GM19239 (cell line): Measurements from ENCODE around the gene YIPF6.
A peak's percentile ranks its signal among the peaks of the same experiment; 100 is the strongest.
"Not testable (repeated sequence)": the region's sequence is repeated elsewhere in the genome, so short reads cannot be mapped to it uniquely, and the experiment has no call there.

Source experiments
- DNase-seq: peaks from one replicate; pipeline ENCODE4 v3.0.0; 2011; ENCODE audit warnings: low spot score; ENCODE audit not compliant: insufficient read length
- FAIRE-seq: peaks from 2 replicates; lab custom pipeline; 2011; peaks lifted over from hg19 to GRCh38; lab: Jason Lieb, UNC

YIPF6 gene

GRCh38 chrX:68503836-68504636 lies 5.2 kb downstream of the YIPF6 start:
- DNase-seq: no peak
- FAIRE-seq: peak; percentile 35

GRCh38 chrX:68506649-68507048 lies 7.8 kb downstream of the YIPF6 start:
- FAIRE-seq (no peak), DNase-seq (no peak)

- DNase-seq (no peak), FAIRE-seq (no peak)
Observed at GRCh38 chrX:68508799-68509198, 9.9 kb downstream of the YIPF6 start.

- DNase-seq (no peak), FAIRE-seq (peak; percentile 53)
Observed at GRCh38 chrX:68511255-68511654, 12.4 kb downstream of the YIPF6 start.

GRCh38 chrX:68524680-68525079 lies 25.8 kb downstream of the YIPF6 start:
- not testable (repeated sequence) for DNase-seq, FAIRE-seq

- no peak for FAIRE-seq
- DNase-seq: no peak
Observed at GRCh38 chrX:68532831-68533533, 34.1 kb downstream of the YIPF6 start.

GRCh38 chrX:68533656-68534055 lies 34.8 kb downstream of the YIPF6 start:
- no peak for FAIRE-seq
- DNase-seq: no peak

- FAIRE-seq (no peak), DNase-seq (no peak)
Observed at GRCh38 chrX:68534691-68535090, 35.8 kb downstream of the YIPF6 start.

- FAIRE-seq: peak; percentile 21
- DNase-seq: no peak
Observed at GRCh38 chrX:68536429-68536828, 37.6 kb downstream of the YIPF6 start.

GRCh38 chrX:68536884-68537283 lies 38.0 kb downstream of the YIPF6 start:
- DNase-seq (no peak), FAIRE-seq (no peak)

- DNase-seq: no peak
- FAIRE-seq: no peak
Observed at GRCh38 chrX:68550193-68550592, 51.3 kb downstream of the YIPF6 start.

- FAIRE-seq: no peak
- DNase-seq: no peak
Observed at GRCh38 chrX:68556036-68556435, 57.2 kb downstream of the YIPF6 start.

- not testable (repeated sequence) for DNase-seq, FAIRE-seq
Observed at GRCh38 chrX:68557126-68557525, 58.3 kb downstream of the YIPF6 start.

- FAIRE-seq, DNase-seq: not testable (repeated sequence)
Observed at GRCh38 chrX:68559905-68560304, 61.1 kb downstream of the YIPF6 start.

- FAIRE-seq: no peak
- DNase-seq: no peak
Observed at GRCh38 chrX:68568136-68568535, 69.3 kb downstream of the YIPF6 start.

GRCh38 chrX:68570598-68570997 lies 71.7 kb downstream of the YIPF6 start:
- DNase-seq (no peak), FAIRE-seq (no peak)

GRCh38 chrX:68571292-68571609 lies 72.4 kb downstream of the YIPF6 start:
- DNase-seq (no peak), FAIRE-seq (peak; percentile 8)

- peak; percentile 74 for FAIRE-seq
- no peak for DNase-seq
Observed at GRCh38 chrX:68571610-68572311, 72.9 kb downstream of the YIPF6 start.

- no peak for DNase-seq
- FAIRE-seq: no peak
Observed at GRCh38 chrX:68574240-68574639, 75.4 kb downstream of the YIPF6 start.

GRCh38 chrX:68579810-68580209 lies 81.0 kb downstream of the YIPF6 start:
- FAIRE-seq (no peak), DNase-seq (no peak)

- FAIRE-seq: no peak
Observed at GRCh38 chrX:68584221-68584620, 85.4 kb downstream of the YIPF6 start.

More at GRCh38 chrX:68584221-68584620, 85.4 kb downstream of the YIPF6 start:
- no peak for DNase-seq
